GM21529 (cell line): ENCODE measurements around the gene CPLX1.

Experiments used
- ATAC-seq: cut with Tn5 transposase; IDR thresholded peaks from one replicate; pipeline ENCODE4 v1.9.1; 2021; ENCODE audit not compliant: unreplicated experiment

The CPLX1 gene

GRCh38 chr4:833731-834367 lies 7.9 kb upstream of the CPLX1 start:
- no peak for ATAC-seq

- no peak for ATAC-seq
Measured at GRCh38 chr4:833156-833555, 7.2 kb upstream of the CPLX1 start.

DNA sequence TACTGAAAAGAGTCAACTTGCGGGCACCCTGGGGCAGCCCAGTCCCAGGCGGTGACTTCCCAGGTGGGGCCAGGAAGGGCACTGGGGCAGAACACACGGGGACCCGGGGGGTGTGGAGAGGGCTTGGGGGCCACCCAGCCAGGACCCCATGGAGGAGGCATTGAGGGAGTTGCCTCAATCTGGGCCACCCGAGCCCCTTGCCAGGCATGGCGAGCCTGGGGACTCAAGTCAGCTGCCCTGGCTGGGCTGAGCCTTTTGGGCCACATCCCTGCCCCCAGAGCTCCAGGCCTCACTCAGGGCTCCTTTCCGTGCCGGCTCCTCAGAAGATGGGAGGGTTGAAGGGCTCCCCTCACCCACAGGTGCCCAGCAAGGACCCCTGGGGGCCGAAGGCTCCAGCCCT lies 6.6 kb upstream of the CPLX1 start:
- ATAC-seq, result no peak

DNA sequence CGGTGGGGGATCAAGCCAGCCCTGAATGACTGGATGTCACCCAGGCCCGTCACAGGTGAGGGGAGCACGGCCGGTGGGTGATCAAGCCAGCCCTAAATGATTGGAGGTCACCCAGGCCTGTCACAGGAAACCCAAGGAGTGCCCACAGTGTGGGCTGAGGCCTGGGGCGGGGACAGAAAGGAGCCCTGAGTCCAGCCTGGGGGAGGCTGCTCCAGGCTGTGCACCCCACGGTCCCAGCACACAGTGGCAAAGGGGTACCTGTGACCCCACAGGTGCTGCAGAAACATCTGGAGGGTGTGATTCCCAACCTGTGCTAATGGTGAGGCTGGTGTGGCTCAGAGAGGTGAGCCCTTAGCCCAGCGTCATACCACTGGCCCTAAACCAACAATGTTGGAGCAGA lies 6.2 kb upstream of the CPLX1 start:
- ATAC-seq, result no peak

- no peak for ATAC-seq
Measured at GRCh38 chr4:831483-831805, 5.5 kb upstream of the CPLX1 start.

GRCh38 chr4:830601-831482 lies 4.9 kb upstream of the CPLX1 start:
- no peak for ATAC-seq

- no peak for ATAC-seq
Measured at GRCh38 chr4:829761-830600, 4.1 kb upstream of the CPLX1 start.

- ATAC-seq, result no peak
Measured at GRCh38 chr4:829291-829690, 3.4 kb upstream of the CPLX1 start.

DNA sequence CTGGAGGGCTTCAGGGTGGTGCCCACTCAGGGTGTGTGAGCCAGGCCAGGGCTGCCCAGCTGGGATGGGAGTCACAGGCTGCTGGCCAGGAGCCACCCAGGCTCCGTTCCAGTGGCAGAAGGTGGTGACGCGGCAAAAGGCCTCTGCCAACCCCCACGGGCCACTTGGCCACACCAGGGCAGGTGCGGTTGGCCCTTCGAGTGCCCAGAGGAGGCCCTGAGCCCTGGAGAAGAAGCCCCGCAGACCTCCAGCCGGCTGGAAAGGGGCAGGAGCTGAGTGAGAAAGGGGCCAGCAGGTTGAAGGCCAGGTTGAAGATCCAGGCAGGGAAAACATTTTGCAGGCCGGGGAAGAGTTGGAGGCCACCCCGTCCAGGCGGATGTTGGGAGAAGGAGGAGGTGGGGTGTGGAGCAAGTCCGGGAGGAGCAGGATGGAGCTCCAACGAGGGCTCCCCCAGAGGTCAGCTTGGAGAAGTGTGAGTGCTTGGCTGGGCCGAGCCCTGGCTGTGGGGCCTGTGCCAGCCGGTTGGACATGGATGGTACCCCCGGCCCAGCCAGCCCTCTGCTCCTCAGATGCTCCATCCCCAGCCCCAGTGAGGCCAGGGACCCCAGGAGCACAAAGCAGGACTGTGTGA lies 2.8 kb upstream of the CPLX1 start:
- ATAC-seq, result no peak

DNA sequence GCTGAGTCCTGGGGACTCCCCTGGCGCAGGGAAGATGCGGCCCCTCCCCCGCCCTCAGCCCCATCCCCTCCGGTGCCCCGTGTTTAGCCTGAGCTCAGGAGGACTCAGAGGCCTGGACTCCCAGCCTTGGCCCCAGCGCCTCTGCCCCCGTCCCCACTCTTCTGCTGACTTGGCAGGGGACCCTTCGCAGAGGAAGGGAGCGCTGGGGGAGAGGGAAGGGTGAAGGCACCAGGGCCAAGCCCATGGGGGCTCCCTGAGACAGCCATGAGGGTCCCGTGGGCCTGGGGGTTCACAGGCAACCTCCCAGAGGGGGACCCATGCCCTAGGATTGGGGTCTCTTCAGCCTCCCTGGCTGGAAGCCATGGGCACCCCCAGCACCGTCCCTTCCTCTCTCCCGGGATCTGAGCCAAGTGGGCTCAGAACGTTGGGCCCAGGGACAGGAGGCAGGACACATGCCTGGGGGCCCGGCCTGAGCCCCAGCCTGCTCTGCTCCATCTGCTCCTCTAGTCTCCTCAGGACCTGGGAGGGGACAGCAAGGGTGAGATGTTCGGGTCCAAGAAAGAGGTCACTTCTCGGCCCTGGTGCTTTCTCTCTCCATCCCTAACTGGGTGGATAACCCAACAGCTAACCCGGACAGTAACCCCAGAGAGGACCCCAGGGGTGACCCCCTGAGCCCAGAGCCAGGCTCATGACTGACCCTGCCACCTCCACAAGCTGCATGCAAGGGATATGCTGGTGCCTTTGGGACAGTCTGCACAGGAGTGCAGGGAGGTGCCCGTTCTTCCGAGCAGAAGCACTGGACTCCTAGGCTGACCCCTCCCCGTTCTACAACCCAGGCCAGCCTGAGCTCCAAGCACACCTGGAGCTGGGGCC lies 1.5 kb upstream of the CPLX1 start:
- no peak for ATAC-seq

DNA sequence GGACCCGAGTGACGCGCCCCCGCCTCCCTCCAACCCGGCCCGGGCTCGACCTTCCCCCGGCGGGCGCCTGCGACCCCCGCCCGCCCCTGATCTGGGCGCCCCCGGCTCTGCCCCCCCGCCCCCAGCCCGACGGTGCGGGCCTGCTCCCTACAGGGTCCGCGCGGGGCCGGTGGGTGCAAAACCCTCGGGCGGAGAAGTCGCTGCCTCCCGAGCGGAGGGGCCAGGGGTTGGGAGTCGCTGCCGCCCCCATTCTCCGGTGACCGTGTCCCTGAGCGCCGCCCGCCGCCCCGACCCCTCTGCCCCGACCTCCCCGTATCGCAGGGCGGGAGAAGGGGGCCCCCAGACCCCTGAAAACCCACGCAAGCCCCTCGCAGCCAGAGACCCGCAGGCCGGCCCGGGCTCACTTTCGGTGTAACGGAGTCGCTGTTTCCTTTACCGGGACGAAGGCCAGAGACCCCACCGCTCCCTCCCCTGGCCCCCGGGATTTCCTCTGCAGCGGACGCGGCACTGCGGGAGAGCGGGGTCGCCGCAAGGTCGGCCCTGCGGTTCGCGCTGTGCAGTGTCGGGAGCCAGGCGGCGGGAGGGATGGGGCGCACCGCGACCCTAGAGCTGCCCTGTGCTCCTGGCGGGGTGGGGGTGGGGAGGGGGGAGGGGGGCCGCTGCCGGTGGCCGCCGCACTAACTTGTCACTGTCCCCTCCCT lies 729 bp upstream of the CPLX1 start:
- ATAC-seq, result no peak

DNA sequence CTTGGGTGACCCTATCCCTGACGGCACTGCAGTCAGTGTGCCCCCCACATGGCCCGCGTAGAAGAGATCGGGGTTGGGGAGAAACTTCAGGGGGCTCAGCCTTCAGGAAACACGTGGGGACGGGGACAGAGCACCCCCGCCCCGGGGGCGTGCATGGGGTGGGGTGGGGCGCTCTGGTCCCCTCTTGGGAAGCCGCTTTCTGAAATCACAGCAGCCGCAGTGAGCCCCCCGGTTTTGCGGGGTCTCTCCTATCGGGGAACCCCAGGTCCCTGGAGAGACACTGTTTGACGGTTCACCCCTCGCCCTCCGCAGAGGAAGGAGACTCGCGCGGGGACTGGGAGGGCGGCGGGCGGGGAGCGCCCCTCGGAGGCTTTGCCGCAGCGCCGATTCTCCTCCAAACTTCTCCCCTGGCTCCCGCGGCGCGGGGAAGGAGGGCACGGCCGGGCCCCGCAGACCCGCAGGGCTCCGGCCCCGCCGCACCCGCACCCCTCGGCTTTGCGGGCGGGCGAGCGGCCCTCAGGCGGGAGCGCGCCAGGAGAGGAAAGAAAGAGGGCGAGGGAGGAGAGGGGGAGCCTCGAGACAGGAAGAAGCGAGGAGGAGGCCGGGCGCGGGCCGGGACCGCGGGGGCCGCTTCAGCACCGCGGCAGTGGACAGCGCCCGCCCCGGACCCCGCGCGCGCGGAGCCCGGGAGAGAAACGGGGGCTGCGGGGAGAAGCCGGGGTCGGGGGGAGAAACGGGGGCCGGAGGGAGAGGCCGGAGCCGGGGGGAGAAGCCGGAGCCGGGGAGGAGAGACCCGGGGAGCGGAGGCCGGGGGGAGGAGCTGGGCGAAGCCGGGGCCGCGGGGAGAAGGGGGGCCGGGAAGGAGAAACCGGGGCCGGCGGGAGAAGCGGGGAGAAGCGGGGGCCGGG lies 612 bp downstream of the CPLX1 start:
- ATAC-seq, result no peak

GRCh38 chr4:824461-825062 lies 1.4 kb downstream of the CPLX1 start:
- no peak for ATAC-seq

DNA sequence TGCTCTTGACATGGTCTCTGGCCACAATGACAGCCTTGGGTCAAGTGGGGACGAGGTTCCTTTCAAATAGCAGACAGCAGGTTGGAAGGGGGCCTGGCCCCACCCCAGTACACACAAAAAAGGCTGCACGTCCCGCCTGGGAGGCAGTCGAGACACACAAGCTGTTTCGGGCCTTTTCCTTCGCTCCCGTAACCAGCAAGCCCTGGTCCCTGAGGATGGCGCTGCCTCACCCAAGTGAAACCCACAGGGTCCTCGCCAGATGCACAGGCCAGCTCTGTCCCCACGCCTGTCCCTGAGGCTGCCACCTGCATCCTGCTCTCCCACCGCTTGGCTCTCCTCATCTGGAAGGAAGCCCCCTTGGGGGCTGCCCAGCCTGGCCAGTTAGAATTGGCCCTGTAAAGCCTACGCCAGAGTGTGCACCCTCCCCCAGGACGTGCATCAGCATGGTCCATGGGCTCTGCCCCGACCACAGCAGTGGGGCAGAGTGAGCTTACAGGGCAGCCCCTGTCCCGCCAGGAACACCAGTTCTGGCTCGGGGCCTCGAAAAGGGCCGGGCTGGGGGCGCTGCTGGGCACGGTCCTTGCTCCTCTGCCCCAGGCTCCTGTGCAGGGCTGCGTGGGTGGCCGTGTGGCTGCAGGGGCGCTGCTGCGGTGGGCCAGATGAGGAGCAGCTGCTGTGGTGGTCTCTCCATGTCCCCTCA lies 2.0 kb downstream of the CPLX1 start:
- ATAC-seq, result no peak

- no peak for ATAC-seq
Measured at GRCh38 chr4:823176-823760, 2.7 kb downstream of the CPLX1 start.

GRCh38 chr4:822361-823175 lies 3.4 kb downstream of the CPLX1 start:
- no peak for ATAC-seq

GRCh38 chr4:821631-822030 lies 4.3 kb downstream of the CPLX1 start:
- ATAC-seq, result no peak
